ENCODE data around the gene C6orf163.
A peak's percentile ranks its signal among the peaks of the same experiment; 100 is the strongest.

C6orf163 gene

GRCh38 chr6:87356181-87356580 lies 11.6 kb downstream of the C6orf163 start:
- no peak for DNase-seq (ENCODE audit: low read depth in 1 of 2, low spot score in 1 of 2)

- DNase-seq (ENCODE audit: low read depth in 1 of 2, low spot score in 1 of 2) = no peak
Measured at GRCh38 chr6:87357479-87358196, 13.0 kb downstream of the C6orf163 start.

- DNase-seq (ENCODE audit: low read depth in 1 of 2, low spot score in 1 of 2) = no peak
Measured at GRCh38 chr6:87364602-87365252, 20.1 kb downstream of the C6orf163 start.

DNA sequence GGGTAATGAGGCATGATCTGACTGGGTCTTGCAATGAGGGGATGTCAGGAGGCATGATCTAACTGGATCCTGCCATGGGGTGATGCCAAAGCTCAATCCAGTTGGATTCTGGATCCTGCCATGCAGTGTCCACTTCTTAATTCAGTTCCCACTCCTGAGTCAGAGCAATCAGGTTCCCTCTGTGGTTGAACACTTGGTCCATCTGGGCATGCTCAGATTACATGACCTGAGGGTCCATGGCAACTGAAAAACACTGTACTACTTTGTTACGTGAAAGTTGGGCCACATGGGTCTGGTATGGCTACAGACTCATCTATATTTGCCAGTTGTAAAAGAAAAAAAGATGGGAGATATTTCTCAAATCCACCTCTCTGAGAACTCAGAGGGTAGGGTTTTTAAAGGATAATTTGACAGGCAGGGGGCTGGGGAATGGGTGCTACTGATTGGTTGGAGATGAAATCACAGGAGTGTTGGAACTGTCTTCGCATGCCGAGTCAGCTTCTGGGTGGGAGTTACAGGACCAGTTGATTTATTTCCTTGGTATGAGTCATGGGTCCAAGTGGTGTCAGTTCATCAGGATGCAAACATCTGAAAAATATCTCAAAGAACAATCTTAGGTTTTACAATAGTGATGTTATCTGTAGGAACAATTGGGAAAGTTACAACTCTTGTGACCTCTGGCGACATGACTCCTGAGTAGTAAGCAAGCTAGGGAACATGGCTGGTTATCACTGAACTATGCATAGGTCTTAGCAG lies 21.6 kb downstream of the C6orf163 start:
- no peak for DNase-seq (ENCODE audit: low read depth in 1 of 2, low spot score in 1 of 2)

DNA sequence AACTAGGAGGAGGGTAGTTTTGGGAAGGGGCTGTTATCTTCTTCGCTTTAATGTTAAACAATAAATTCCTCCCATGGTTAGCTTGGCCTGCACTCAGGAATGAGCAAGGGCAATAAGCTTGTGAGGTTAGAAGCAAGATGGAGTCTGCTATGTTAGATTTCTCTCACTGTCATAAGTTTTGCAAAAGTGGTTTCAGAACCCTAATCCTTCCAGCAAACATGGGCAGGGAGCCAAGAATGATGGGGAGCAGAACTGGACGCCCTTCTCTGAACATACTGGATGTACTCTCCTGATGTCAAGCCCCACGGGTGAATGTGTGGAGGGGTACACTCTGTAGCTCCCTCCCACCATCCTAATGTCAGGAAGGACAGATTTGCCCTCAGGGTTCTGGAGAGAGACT lies 22.3 kb downstream of the C6orf163 start:
- DNase-seq (ENCODE audit: low read depth in 1 of 2, low spot score in 1 of 2) = no peak

DNA sequence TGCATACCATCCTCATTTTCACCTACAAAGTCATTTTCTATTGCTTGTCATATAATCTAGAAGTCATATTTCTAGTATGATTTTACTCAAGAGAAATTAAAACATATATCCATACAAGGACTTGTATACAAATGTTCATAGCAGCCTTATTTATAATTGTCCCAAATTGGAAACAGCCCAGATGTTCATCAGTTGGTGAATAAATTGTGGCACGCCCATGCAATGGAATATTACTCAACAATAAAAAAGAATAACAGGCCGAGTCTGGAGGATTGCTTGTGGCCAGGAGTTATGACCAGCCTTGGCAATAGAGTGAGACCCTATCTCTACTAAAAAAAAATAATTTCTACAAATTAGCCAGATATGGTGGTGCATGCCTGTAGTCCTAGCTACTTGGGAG lies 28.8 kb downstream of the C6orf163 start:
- no peak for DNase-seq (ENCODE audit: low read depth in 1 of 2, low spot score in 1 of 2)

DNA sequence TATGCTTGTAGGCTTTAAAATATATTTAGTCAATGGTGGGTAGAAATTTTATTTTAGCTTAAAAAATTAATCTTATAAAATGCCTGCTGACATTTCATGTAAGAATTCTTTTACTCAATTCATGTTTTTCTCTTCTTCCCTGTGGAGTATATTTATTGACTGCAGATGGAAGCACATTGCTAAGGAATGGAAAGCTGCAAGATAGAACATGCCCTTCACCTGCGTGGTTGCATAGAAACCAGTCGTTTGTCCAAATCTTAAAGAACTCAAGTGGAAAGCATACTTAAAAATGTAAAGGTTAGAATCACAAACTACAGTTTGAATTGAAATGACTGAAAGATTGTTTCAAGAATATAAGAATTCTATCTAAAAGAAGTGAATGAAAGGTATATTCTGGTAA lies 30.7 kb downstream of the C6orf163 start:
- no peak for DNase-seq (ENCODE audit: low read depth in 1 of 2, low spot score in 1 of 2)

- DNase-seq (ENCODE audit: low read depth in 1 of 2, low spot score in 1 of 2) = no peak
Measured at GRCh38 chr6:87376643-87377042, 32.0 kb downstream of the C6orf163 start.

DNA sequence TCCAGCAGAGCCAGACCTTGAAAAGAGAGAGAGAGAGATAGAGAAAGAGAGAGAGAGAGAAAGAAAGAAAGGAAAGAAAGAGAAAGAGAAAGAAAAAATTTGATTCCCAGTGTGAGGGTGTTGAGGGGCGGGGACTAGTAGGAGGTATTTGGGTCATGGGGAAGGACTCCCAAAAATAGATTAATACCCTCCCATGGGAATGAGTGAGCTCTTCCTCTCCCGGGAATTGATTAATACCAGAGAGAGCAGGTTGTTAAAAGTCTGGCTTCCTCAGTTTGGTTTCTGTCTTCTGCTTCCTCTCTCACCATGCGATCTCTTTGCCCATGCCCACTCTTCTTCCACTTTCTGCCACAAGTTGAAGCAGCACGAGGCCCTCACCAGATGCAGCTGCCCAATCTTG lies 34.3 kb downstream of the C6orf163 start:
- DNase-seq (ENCODE audit: low read depth in 1 of 2, low spot score in 1 of 2) = no peak

- no peak for DNase-seq (ENCODE audit: low read depth in 1 of 2, low spot score in 1 of 2)
Measured at GRCh38 chr6:87382861-87383260, 38.2 kb downstream of the C6orf163 start.

DNA sequence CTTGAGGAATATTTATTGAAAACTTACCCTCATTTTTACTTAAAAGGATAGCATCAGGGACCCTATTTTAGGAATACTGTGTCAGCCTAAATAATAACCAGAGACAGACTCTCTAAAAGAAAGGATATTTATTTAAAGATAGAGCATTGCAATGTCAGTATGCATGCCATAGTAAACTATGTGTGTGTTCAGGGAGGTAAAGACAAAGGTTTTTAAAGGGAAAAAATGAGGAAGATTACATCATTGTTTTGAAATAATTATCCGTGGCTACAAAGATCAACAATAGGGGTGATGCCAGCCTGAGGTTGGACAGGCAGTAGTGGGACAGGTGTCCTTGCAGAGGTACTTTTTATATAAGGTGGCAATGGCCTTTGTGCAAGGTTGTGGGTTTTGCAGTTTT lies 39.4 kb downstream of the C6orf163 start:
- no peak for DNase-seq (ENCODE audit: low read depth in 1 of 2, low spot score in 1 of 2)

- no peak for DNase-seq (ENCODE audit: low read depth in 1 of 2, low spot score in 1 of 2)
Measured at GRCh38 chr6:87384449-87384848, 39.8 kb downstream of the C6orf163 start.

DNA sequence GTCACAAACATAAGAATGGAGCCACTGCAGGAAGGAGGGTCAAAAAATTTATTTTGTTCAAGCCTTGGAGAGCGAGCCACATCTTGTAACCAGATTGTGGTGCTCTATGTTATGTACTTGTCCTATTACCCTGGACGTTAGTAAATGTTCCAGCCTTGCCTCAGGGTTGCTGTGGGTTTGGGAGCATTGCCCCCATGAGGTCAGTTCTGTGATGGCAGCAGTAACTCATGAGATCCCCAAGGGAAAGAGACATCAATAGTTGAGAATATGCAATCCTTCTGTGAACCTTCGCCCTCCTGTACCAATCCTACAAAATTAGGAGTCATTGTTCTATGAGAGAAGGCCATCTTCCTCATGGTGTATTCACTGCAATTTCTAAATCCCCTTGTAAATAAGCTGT lies 46.7 kb downstream of the C6orf163 start:
- DNase-seq (ENCODE audit: low read depth in 1 of 2, low spot score in 1 of 2) = no peak

GRCh38 chr6:87393026-87393622 lies 48.5 kb downstream of the C6orf163 start:
- no peak for DNase-seq (ENCODE audit: low read depth in 1 of 2, low spot score in 1 of 2)

DNA sequence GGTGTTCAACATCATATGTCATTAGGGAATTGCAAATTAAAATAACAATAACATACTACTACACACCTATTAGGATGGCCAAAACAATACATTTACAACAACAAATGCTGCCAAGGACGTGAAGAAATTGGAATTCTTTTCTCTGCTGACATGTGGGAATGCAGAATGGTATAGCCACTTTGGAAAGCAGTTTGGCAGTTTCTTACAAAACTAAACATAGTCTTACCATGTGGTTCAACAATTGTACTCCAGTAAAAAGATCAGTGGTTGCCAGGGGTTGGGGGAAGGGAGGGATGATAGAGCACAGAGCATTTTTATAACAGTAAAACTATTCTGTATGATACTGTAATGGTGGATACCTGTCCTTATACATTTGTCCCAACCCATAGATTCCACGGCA lies 50.8 kb downstream of the C6orf163 start:
- no peak for DNase-seq (ENCODE audit: low read depth in 1 of 2, low spot score in 1 of 2)

DNA sequence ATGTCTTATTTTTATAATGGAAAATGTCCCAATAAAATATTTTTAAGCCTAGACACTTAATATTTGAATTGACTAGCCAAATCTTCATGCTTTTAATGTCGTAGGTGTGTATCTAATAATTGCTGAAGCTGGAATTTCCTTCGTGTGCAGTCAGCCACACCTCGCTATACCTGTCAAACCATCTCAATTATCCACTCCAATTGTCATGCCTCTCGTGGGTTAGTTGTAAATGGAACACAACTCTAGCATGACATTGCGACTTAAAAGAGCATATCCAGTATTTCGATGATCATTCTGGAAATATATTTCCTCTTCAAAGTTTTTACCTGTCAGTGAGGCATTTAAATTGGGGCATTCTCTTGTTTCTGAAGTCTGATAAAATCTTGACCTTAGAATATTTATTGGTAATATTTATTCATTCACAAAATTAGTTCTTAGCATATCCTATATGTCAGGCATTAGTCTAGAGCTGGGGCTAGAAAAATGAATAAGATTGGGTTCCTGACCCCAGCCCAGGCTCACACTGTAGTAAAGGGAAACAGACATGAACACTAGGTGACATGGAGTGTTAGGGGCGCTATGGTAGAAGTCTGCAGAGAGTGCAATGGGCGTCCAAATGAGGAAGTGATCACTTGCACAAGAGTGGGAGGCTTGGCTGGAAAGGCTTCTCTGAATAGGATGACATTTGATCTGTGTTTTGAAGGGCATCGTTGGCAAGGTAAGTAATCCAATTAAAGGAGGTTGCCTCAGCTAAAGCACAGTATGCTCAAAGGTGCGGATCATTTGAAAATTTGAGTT lies 52.2 kb downstream of the C6orf163 start:
- DNase-seq (ENCODE audit: low read depth in 1 of 2, low spot score in 1 of 2) = no peak

- no peak for DNase-seq (ENCODE audit: low read depth in 1 of 2, low spot score in 1 of 2)
Measured at GRCh38 chr6:87397656-87398055, 53.0 kb downstream of the C6orf163 start.

GRCh38 chr6:87401832-87402231 lies 57.2 kb downstream of the C6orf163 start:
- DNase-seq (ENCODE audit: low read depth in 1 of 2, low spot score in 1 of 2) = no peak

DNA sequence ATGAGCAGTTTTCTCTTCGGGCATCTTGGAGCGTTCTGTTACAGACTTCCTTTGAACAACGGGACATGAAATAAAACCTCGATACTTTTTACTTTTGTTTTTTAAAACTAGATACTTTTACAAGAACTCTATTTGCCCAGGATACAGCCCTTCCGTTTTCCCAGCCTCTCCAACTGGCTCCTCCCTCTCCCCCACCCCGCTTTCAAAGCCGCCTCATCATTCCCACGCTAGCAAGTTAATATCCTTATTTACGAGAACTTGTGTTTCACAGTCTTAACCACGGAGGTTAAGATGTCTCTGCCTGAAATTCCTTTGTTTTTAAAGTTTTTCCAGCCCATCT lies 62.9 kb downstream of the C6orf163 start:
- DNase-seq (ENCODE audit: low read depth in 1 of 2, low spot score in 1 of 2) = no peak

GRCh38 chr6:87407901-87408720 lies 63.5 kb downstream of the C6orf163 start, which contains the start of gene CFAP206:
TSS of gene CFAP206 (plus strand) at chr6:87407972. CDS start at chr6:87409840, 1,868 bp downstream.
- peak; percentile 56 to 64 for DNase-seq (ENCODE audit: low read depth in 1 of 2, low spot score in 1 of 2)
